Smooth muscle cell (in vitro differentiated cells): ENCODE results near the gene CCDC28B. TPM values are rescaled to one million over a fixed set of nuclear protein-coding genes. Genes with fewer than 3 reads are reported as not detected.

Source experiments
- DNase-seq: peaks from one replicate; lab custom pipeline; 2025; ENCODE audit not compliant: unreplicated experiment; lab: John Stamatoyannopoulos, UW
- H2AFZ ChIP-seq: fragments of 200-600 bp; sonication (generic); 2 replicates; pipeline ENCODE4 v1.6.0; 2016; ENCODE audit warnings: antibody characterized with exemption, low read depth, mild to moderate bottlenecking
- H3F3A ChIP-seq: fragments of 200-600 bp; sonication (generic); 2 replicates; pipeline ENCODE4 v1.6.0; 2017; ENCODE audit warnings: antibody characterized with exemption, low read depth
- H3K27ac ChIP-seq: fragments of 200-600 bp; sonication (generic); 2 replicates; pipeline ENCODE4 v1.5.1; 2016; ENCODE audit warnings: low read depth, mild to moderate bottlenecking
- H3K27me3 ChIP-seq: fragments of 200-600 bp; sonication (generic); 2 replicates; pipeline ENCODE4 v1.6.1; 2016; ENCODE audit warnings: low read depth, mild to moderate bottlenecking
- H3K36me3 ChIP-seq: fragments of 200-600 bp; sonication (generic); 2 replicates; pipeline ENCODE4 v1.5.1; 2016; ENCODE audit warnings: low read depth
- H3K4me1 ChIP-seq: fragments of 200-600 bp; sonication (generic); 2 replicates; pipeline ENCODE4 v1.5.1; 2016; ENCODE audit warnings: low read depth
- H3K4me2 ChIP-seq: fragments of 200-600 bp; sonication (generic); 2 replicates; pipeline ENCODE4 v1.6.0; 2016; ENCODE audit warnings: mild to moderate bottlenecking
- H3K4me3 ChIP-seq: fragments of 200-600 bp; sonication (generic); 2 replicates; pipeline ENCODE4 v1.5.1; 2016; ENCODE audit warnings: mild to moderate bottlenecking
- H3K79me2 ChIP-seq: fragments of 200-600 bp; sonication (generic); 2 replicates; pipeline ENCODE4 v1.6.0; 2016; ENCODE audit warnings: low read depth, mild to moderate bottlenecking
- H3K9ac ChIP-seq: fragments of 200-600 bp; sonication (generic); 2 replicates; pipeline ENCODE4 v1.6.0; 2016; ENCODE audit warnings: low read depth
- H3K9me3 ChIP-seq: fragments of 200-600 bp; sonication (generic); replicated peaks from 2 replicates; pipeline ENCODE4 v1.5.1; 2016; ENCODE audit warnings: low read depth
- H4K20me1 ChIP-seq: fragments of 200-600 bp; sonication (generic); 2 replicates; pipeline ENCODE4 v1.6.0; 2016; ENCODE audit warnings: low read depth
- CTCF ChIP-seq: fragments of 200-600 bp; sonication (generic); IDR thresholded peaks from 2 replicates; pipeline ENCODE4 v1.5.1; 2017; ENCODE audit warnings: borderline replicate concordance, mild to moderate bottlenecking, antibody characterized with exemption; ENCODE audit not compliant: insufficient read depth, poor library complexity, severe bottlenecking
- WGBS: methylation state at CpG from one replicate; pipeline ENCODE4 v1.1.7; 2016; ENCODE audit warnings: low lambda C conversion rate; 5-methylcytosine and 5-hydroxymethylcytosine counted together
- polyA plus RNA-seq: library from polyadenylated mRNA; unstranded; fragments of >200 nt; fragmentation: Nextera tagmentation; extraction: Ambion mirVana; gene quantifications from 2 replicates; pipeline ENCODE4 v1.2.1, GENCODE V29; 2016
- total RNA-seq: library from RNA; depleted of rRNA; stranded (reverse); fragments of >200 nt; gene quantifications from 2 replicates; pipeline ENCODE4 v1.2.3, GENCODE V29; 2014

CCDC28B gene
- total and polyA plus RNA-seq, 2 experiments from 2014 or later: 41.6 to 58.9 TPM

GRCh38 chr1:32221980-32222755, 21.8 kb downstream of the CCDC28B start, which contains the start of the genes EIF3I and TMEM234:
EIF3I (plus strand) TSS chr1:32222407; CDS start chr1:32222442, 35 bp downstream.
TMEM234 (minus strand) TSS chr1:32222353; CDS start chr1:32222322, 31 bp downstream.
- Histone ChIP-seq H3K27ac (peak within 1 kb of the TSS; percentile 95), H2AFZ (peak within 1 kb of the TSS; percentile 94), H3K9me3 (no peaks in the 10 kb centered on the region), H3K4me3 (peak within 1 kb of the TSS; percentile 98), H3K79me2 (peaks cover 45% of the 10 kb centered on the region), H3K4me1 (peaks cover 15% of the 10 kb centered on the region), H3K4me2 (peak within 1 kb of the TSS; percentile 91), H3K9ac (peak within 1 kb of the TSS; percentile 97), H3F3A (no peaks in the 10 kb centered on the region), H3K27me3 (no peaks in the 10 kb centered on the region), H3K36me3 (no peaks in the 10 kb centered on the region), H4K20me1 (no peaks in the 10 kb centered on the region)
- DNase-seq: peak; percentile 39
- TF ChIP-seq CTCF: no peak
- WGBS: under 1% methylated on average over 43 of the region's 46 CpGs

GRCh38 chr1:32223683-32224082, 23.3 kb downstream of the CCDC28B start:
- Histone ChIP-seq H3F3A (no peaks in the 10 kb centered on the region), H3K79me2 (peaks cover 45% of the 10 kb centered on the region), H3K36me3 (peaks cover 7% of the 10 kb centered on the region), H3K27me3 (no peaks in the 10 kb centered on the region), H3K9ac (no peak overlapping the region), H3K27ac (peak overlapping the region; percentile 95), H3K4me2 (peak overlapping the region; percentile 91), H3K4me3 (no peak overlapping the region), H3K4me1 (peaks cover 15% of the 10 kb centered on the region), H3K9me3 (no peaks in the 10 kb centered on the region), H4K20me1 (no peaks in the 10 kb centered on the region), H2AFZ (no peak overlapping the region)
- DNase-seq: no peak
- 96% methylated on average over 3 of the region's 3 CpGs for WGBS
- TF ChIP-seq CTCF: no peak

- H3K27me3 ChIP-seq: no peaks in the 10 kb centered on the region
- H3K4me2 ChIP-seq: no peak overlapping the region
- WGBS: 98% methylated on average over 4 of the region's 4 CpGs
- no peak overlapping the region for H3K27ac ChIP-seq
- H3F3A ChIP-seq: no peaks in the 10 kb centered on the region
- H3K9me3 ChIP-seq: no peaks in the 10 kb centered on the region
- peaks cover 7% of the 10 kb centered on the region for H3K36me3 ChIP-seq
- no peak overlapping the region for H3K9ac ChIP-seq
- no peak for DNase-seq
- no peak overlapping the region for H2AFZ ChIP-seq
- peaks cover 15% of the 10 kb centered on the region for H3K4me1 ChIP-seq
- no peak overlapping the region for H3K4me3 ChIP-seq
- no peak for TF ChIP-seq CTCF
- H3K79me2 ChIP-seq: peaks cover 45% of the 10 kb centered on the region
- no peaks in the 10 kb centered on the region for H4K20me1 ChIP-seq
These were observed 23.9 kb downstream of the CCDC28B start for GRCh38 chr1:32224285-32224684.
